GM12878 (cell line): ENCODE measurements around the gene ABL1. TPM values are rescaled to one million over a fixed set of nuclear protein-coding genes. Genes with fewer than 3 reads are reported as not detected.

ENCODE experiments used
- MEF2A ChIP-seq: IDR thresholded peaks from 2 replicates; pipeline ENCODE4 v1.6.1; 2011; ENCODE audit warnings: low read depth, mild to moderate bottlenecking, low read length, moderate library complexity; ENCODE audit not compliant: insufficient read depth
- RELA ChIP-seq: fragments of 450-650 bp; IDR thresholded peaks from 2 replicates; pipeline ENCODE4 v1.8.0; 2014; ENCODE audit warnings: borderline replicate concordance; ENCODE audit not compliant: partially characterized antibody
- STAT1 ChIP-seq: fragments of 450-650 bp; conservative IDR thresholded peaks from 2 replicates; pipeline ENCODE4 v1.6.1; 2014; ENCODE audit warnings: antibody characterized with exemption, mild to moderate bottlenecking
- polyA plus RNA-seq, 11 experiments: library from polyadenylated mRNA; depleted of rRNA in 4 of 11; unstranded in 6 of 11; stranded (reverse) in 5 of 11; fragments of >200 nt; fragmentation: Nextera tagmentation in 4 of 11; fragmentation: Illumina TruSeq in 1 of 11; extraction: Ambion mirVana in 4 of 11; extraction: Trizol in 1 of 11; gene quantifications; 1 replicate in 1 of 11; 2 replicates in 10 of 11; pipeline versions ENCODE4 v1.2.1 to v1.2.3, GENCODE V29; 2011 to 2016; ENCODE audit warnings: inconsistent platforms in 2 of 11, missing spikeins in 2 of 11, low read depth in 1 of 11
- total RNA-seq, 4 experiments: library from RNA; depleted of rRNA in 3 of 4; stranded (reverse); fragments of >200 nt in 3 of 4; fragmentation: Illumina TruSeq in 1 of 4; extraction: Trizol in 1 of 4; gene quantifications; 2 replicates each; pipeline versions ENCODE4 v1.2.1 to v1.2.3, GENCODE V29; 2013 to 2021
- TF ChIP-seq, protein P1 (sequence below): IDR thresholded peaks from 2 replicates; pipeline ENCODE4 v1.6.1; 2012; ENCODE audit warnings: improper control_type of control experiment, low read depth, low read length; ENCODE audit not compliant: insufficient replicate concordance
- TF ChIP-seq, protein P2 (sequence below), 3 experiments: IDR thresholded peaks in 2 of 3; conservative IDR thresholded peaks in 1 of 3; 2 replicates each; pipeline ENCODE4 v1.5.1; 2011; ENCODE audit warnings: low read depth in 3 of 3, low read length in 3 of 3, mild to moderate bottlenecking in 3 of 3, control low read depth in 2 of 3, moderate library complexity in 2 of 3, inconsistent platforms in 1 of 3, mixed read lengths in 1 of 3; ENCODE audit not compliant: control insufficient read depth in 2 of 3, insufficient read depth in 1 of 3; ENCODE audit errors: extremely low read depth in 1 of 3

ABL1 gene
- total and polyA plus RNA-seq, 10 of the 15 experiments (the other 5 are each of a cell fraction or from before 2014, with no cell fraction given), result 0.79 to 51.5 (median 16.3) TPM

DNA sequence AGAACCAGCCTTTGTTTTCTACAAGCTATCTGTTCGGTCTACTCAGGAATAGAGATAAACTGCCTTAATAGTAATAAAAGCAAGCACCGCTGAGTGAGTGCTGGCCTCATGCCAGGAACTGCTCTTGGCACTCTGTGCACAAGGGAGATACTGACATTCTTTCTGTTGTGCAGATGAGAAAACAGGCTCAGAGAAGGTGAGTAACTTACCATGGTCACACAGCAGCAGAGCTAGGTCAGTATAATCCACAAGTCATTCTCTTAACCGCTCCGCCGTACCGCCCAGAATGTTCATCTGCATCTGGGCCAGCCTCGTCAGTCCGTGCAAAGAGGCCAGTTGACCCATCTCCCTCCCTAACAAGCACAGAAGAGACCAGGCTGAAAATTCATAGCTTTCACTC is 34.2 kb downstream of the ABL1 start (continued):
- TF ChIP-seq, protein P1, sequence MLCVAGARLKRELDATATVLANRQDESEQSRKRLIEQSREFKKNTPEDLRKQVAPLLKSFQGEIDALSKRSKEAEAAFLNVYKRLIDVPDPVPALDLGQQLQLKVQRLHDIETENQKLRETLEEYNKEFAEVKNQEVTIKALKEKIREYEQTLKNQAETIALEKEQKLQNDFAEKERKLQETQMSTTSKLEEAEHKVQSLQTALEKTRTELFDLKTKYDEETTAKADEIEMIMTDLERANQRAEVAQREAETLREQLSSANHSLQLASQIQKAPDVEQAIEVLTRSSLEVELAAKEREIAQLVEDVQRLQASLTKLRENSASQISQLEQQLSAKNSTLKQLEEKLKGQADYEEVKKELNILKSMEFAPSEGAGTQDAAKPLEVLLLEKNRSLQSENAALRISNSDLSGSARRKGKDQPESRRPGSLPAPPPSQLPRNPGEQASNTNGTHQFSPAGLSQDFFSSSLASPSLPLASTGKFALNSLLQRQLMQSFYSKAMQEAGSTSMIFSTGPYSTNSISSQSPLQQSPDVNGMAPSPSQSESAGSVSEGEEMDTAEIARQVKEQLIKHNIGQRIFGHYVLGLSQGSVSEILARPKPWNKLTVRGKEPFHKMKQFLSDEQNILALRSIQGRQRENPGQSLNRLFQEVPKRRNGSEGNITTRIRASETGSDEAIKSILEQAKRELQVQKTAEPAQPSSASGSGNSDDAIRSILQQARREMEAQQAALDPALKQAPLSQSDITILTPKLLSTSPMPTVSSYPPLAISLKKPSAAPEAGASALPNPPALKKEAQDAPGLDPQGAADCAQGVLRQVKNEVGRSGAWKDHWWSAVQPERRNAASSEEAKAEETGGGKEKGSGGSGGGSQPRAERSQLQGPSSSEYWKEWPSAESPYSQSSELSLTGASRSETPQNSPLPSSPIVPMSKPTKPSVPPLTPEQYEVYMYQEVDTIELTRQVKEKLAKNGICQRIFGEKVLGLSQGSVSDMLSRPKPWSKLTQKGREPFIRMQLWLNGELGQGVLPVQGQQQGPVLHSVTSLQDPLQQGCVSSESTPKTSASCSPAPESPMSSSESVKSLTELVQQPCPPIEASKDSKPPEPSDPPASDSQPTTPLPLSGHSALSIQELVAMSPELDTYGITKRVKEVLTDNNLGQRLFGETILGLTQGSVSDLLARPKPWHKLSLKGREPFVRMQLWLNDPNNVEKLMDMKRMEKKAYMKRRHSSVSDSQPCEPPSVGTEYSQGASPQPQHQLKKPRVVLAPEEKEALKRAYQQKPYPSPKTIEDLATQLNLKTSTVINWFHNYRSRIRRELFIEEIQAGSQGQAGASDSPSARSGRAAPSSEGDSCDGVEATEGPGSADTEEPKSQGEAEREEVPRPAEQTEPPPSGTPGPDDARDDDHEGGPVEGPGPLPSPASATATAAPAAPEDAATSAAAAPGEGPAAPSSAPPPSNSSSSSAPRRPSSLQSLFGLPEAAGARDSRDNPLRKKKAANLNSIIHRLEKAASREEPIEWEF, result no peak
- TF ChIP-seq, protein P2, sequence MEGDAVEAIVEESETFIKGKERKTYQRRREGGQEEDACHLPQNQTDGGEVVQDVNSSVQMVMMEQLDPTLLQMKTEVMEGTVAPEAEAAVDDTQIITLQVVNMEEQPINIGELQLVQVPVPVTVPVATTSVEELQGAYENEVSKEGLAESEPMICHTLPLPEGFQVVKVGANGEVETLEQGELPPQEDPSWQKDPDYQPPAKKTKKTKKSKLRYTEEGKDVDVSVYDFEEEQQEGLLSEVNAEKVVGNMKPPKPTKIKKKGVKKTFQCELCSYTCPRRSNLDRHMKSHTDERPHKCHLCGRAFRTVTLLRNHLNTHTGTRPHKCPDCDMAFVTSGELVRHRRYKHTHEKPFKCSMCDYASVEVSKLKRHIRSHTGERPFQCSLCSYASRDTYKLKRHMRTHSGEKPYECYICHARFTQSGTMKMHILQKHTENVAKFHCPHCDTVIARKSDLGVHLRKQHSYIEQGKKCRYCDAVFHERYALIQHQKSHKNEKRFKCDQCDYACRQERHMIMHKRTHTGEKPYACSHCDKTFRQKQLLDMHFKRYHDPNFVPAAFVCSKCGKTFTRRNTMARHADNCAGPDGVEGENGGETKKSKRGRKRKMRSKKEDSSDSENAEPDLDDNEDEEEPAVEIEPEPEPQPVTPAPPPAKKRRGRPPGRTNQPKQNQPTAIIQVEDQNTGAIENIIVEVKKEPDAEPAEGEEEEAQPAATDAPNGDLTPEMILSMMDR (IDR thresholded peaks at IDR 0.05 in 2 of 3, conservative IDR thresholded peaks at IDR 0.05 in 1 of 3; ENCODE audit: control insufficient read depth in 2 of 3, extremely low read depth in 1 of 3, insufficient read depth in 1 of 3, low read depth in 3 of 3, low read length in 3 of 3), result no peak
- no peak for TF ChIP-seq RELA
- TF ChIP-seq MEF2A, result no peak
- no peak for TF ChIP-seq STAT1
